Natural killer cell (primary cell): Measurements from ENCODE around the gene EREG. TPM values are rescaled to one million over a fixed set of nuclear protein-coding genes. Genes with fewer than 3 reads are reported as not detected.

Experiments used
- ATAC-seq, 3 donors: fragments of 150-1000 bp in 2 of 3; fragments of 200-7000 bp in 1 of 3; cut with Tn5 transposase; 1 replicate in 1 of 3; 2 replicates in 2 of 3; pipeline ENCODE4 v1.10.0; 2021; ENCODE audit warnings: mild to moderate bottlenecking in 2 of 3, moderate library complexity in 2 of 3
- DNase-seq, 2 donors: peaks; one replicate each; pipeline versions ENCODE4 v3.0.0 to v3.0.0-alpha.2; 2013 to 2021; ENCODE audit warnings: mixed read lengths in 1 of 2
- H3K27ac ChIP-seq: one replicate; pipeline ENCODE4 v1.5.1; 2013; ENCODE audit warnings: mild to moderate bottlenecking, low read length
- H3K27me3 ChIP-seq: one replicate; pipeline ENCODE4 v1.6.1; 2013; ENCODE audit warnings: low read length; ENCODE audit not compliant: control insufficient read depth, insufficient read depth
- H3K36me3 ChIP-seq: one replicate; pipeline ENCODE4 v1.6.1; 2013; ENCODE audit warnings: low read length; ENCODE audit not compliant: control insufficient read depth, insufficient read depth
- H3K4me1 ChIP-seq: one replicate; pipeline ENCODE4 v1.6.1; 2013; ENCODE audit warnings: low read length; ENCODE audit not compliant: control insufficient read depth, insufficient read depth
- H3K4me3 ChIP-seq: one replicate; pipeline ENCODE4 v1.5.1; 2013; ENCODE audit warnings: low read length
- H3K9me3 ChIP-seq: one replicate; pipeline ENCODE4 v1.6.1; 2013; ENCODE audit warnings: low read length; ENCODE audit not compliant: control insufficient read depth, insufficient read depth
- H3K27ac Mint-ChIP-seq, 2 donors: one replicate each; pipeline ENCODE4 v1.8.0; 2022; ENCODE audit warnings: mild to moderate bottlenecking in 2 of 2, mixed read lengths in 2 of 2, moderate library complexity in 1 of 2
- H3K27me3 Mint-ChIP-seq, 2 donors: one replicate each; pipeline ENCODE4 v1.8.0; 2022; ENCODE audit warnings: low read depth in 2 of 2, mixed read lengths in 2 of 2
- H3K36me3 Mint-ChIP-seq: one replicate; pipeline ENCODE4 v1.8.0; 2022; ENCODE audit warnings: mixed read lengths
- H3K4me1 Mint-ChIP-seq, 2 donors: one replicate each; pipeline ENCODE4 v1.8.0; 2022; ENCODE audit warnings: mixed read lengths in 2 of 2
- H3K4me3 Mint-ChIP-seq: one replicate; pipeline ENCODE4 v1.8.0; 2022; ENCODE audit warnings: mild to moderate bottlenecking, moderate library complexity, mixed read lengths
- H3K9me3 Mint-ChIP-seq, 2 donors: one replicate each; pipeline ENCODE4 v1.8.0; 2022; ENCODE audit warnings: mixed read lengths in 2 of 2
- CTCF ChIP-seq: fragments of 200-600 bp; IDR thresholded peaks from one replicate; pipeline ENCODE4 v1.8.0; 2022; ENCODE audit warnings: antibody characterized with exemption
- WGBS: methylation state at CpG from one replicate; pipeline ENCODE4 v1.1.7; 2013; ENCODE audit warnings: missing lambda C conversion rate; ENCODE audit not compliant: insufficient coverage; 5-methylcytosine and 5-hydroxymethylcytosine counted together
- intact Hi-C: fragments of 100-400 bp; cut with micrococcal nuclease; formaldehyde crosslinking; loops from one replicate; pipeline ENCODE4 v1.14.2; 2022
- total RNA-seq, 4 donors: library from RNA; stranded (reverse); fragments of 120-200 nt in 1 of 4; gene quantifications; one replicate each; pipeline versions ENCODE4 v1.2.3 to v1.2.4, GENCODE V29; 2013 to 2022

Gene EREG
- total RNA-seq, 3 donors from 2014 or later (not counting 1 experiment from before 2014, with no cell fraction given) = 2.3 to 23.3 (median 6.4) TPM

- Histone ChIP-seq H3K4me1 (peaks cover 12% of the 10 kb centered on the region), H3K4me3 (no peak overlapping the region), H3K27me3 (peaks cover 22% of the 10 kb centered on the region), H3K9me3 (no peaks in the 10 kb centered on the region), H3K27ac (no peak overlapping the region), H3K36me3 (no peaks in the 10 kb centered on the region)
- Mint-ChIP-seq H3K27ac (no peak overlapping the region), H3K36me3 (no peaks in the 10 kb centered on the region), H3K9me3 (no peaks in the 10 kb centered on the region), H3K27me3 (peaks cover 26 to 38% of the 10 kb centered on the region in 2 donors), H3K4me3 (no peak overlapping the region), H3K4me1 (peaks cover 17 to 18% of the 10 kb centered on the region in 2 donors)
- ATAC-seq (no peak), DNase-seq (no peak)
- no peak for TF ChIP-seq CTCF
- WGBS = 50% methylated on average over 1 of the region's 2 CpGs
- intact Hi-C loops = no loop called here
These were observed 1.5 kb downstream of the EREG start for GRCh38 chr4:74366367-74366911.

- TF ChIP-seq CTCF = no peak
- H3K27me3 Mint-ChIP-seq = peaks cover 25 to 42% of the 10 kb centered on the region in 2 donors
- 33% methylated on average over 1 of the region's 1 CpG for WGBS
These were observed 2.8 kb downstream of the EREG start for GRCh38 chr4:74367656-74368290.

DNA sequence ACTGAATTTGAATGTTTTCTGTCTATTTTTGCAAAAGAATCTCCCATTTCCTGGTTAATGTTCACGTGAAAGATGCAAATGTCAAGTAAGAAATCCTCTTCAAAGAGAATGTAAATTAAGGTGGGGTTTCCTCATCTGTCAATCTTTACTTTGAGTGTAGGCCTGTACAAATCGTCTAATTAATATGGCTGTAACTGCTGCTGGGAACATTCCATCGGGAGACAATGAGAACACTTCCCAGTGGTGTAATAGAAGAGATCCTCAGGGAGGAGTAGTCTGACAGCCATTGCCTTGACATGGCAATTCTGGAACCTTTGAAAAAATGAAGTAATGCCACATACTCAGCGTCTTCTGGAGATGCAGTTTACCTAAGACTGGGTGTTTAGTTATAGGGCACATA lies 3.7 kb downstream of the EREG start:
- H3K4me1 Mint-ChIP-seq = peaks cover 17 to 18% of the 10 kb centered on the region in 2 donors
- H3K27ac Mint-ChIP-seq = no peak overlapping the region
- ATAC-seq = no peak
- Histone ChIP-seq H3K36me3 (no peaks in the 10 kb centered on the region), H3K27ac (no peak overlapping the region), H3K27me3 (peaks cover 16% of the 10 kb centered on the region), H3K4me3 (no peak overlapping the region), H3K9me3 (no peaks in the 10 kb centered on the region), H3K4me1 (peaks cover 12% of the 10 kb centered on the region)
- no peak for TF ChIP-seq CTCF
- no peak for DNase-seq
- H3K9me3 Mint-ChIP-seq = no peaks in the 10 kb centered on the region
- no peak overlapping the region for H3K4me3 Mint-ChIP-seq
- no peaks in the 10 kb centered on the region for H3K36me3 Mint-ChIP-seq
- 67% methylated on average over 4 of the region's 4 CpGs for WGBS
- peaks cover 20 to 36% of the 10 kb centered on the region in 2 donors for H3K27me3 Mint-ChIP-seq
- intact Hi-C loops = no loop called here

More at GRCh38 chr4:74367656-74368290, 2.8 kb downstream of the EREG start:
- Histone ChIP-seq H3K27me3 (peaks cover 19% of the 10 kb centered on the region), H3K4me1 (peaks cover 12% of the 10 kb centered on the region), H3K36me3 (no peaks in the 10 kb centered on the region), H3K27ac (no peak overlapping the region), H3K4me3 (no peak overlapping the region), H3K9me3 (no peaks in the 10 kb centered on the region)
- Mint-ChIP-seq H3K27ac (no peak overlapping the region), H3K4me3 (no peak overlapping the region), H3K9me3 (no peaks in the 10 kb centered on the region), H3K36me3 (no peaks in the 10 kb centered on the region), H3K4me1 (peaks cover 17 to 18% of the 10 kb centered on the region in 2 donors)
- intact Hi-C loops = no loop called here
- no peak for ATAC-seq
- no peak for DNase-seq
